SK-N-SH treated with all-trans-retinoic acid at 6 μM for 48 hours (cell line): ENCODE results near the gene MMS19.
A peak's percentile ranks its signal among the peaks of the same experiment; 100 is the strongest.

ENCODE experiments used
- ATAC-seq: fragments of 200-7000 bp; cut with Tn5 transposase; 3 replicates; pipeline ENCODE4 v1.9.1; 2020; ENCODE audit warnings: mild to moderate bottlenecking, moderate library complexity
- ARNTL ChIP-seq: fragments of 450-650 bp; formaldehyde crosslinking; IDR thresholded peaks from 2 replicates; pipeline ENCODE4 v1.5.0; 2020; ENCODE audit warnings: low read depth, mild to moderate bottlenecking, moderate library complexity, borderline replicate concordance
- CREB5 ChIP-seq: fragments of 250-450 bp; sonication (Bioruptor Pico); IDR thresholded peaks from 2 replicates; pipeline ENCODE4 v1.5.1; 2020; ENCODE audit warnings: low read depth, mild to moderate bottlenecking, moderate library complexity
- GLIS3 ChIP-seq: fragments of 250-450 bp; sonication (Bioruptor Pico); IDR thresholded peaks from 2 replicates; pipeline ENCODE4 v1.5.0; 2020; ENCODE audit warnings: mild to moderate bottlenecking, moderate library complexity
- ISL1 ChIP-seq: fragments of 250-450 bp; sonication (Bioruptor Pico); IDR thresholded peaks from 2 replicates; pipeline ENCODE4 v2.1.2; 2022; ENCODE audit warnings: mild to moderate bottlenecking, moderate library complexity
- OSR1 ChIP-seq: fragments of 250-450 bp; sonication (Bioruptor Pico); IDR thresholded peaks from 2 replicates; pipeline ENCODE4 v1.8.0; 2022; ENCODE audit warnings: moderate library complexity, mild to moderate bottlenecking, inconsistent platforms
- PPARA ChIP-seq: fragments of 250-450 bp; sonication (Bioruptor Pico); IDR thresholded peaks from 2 replicates; pipeline ENCODE4 v1.5.0; 2020; ENCODE audit warnings: mild to moderate bottlenecking, borderline replicate concordance
- RARB ChIP-seq: fragments of 250-450 bp; sonication (Bioruptor Pico); IDR thresholded peaks from 2 replicates; pipeline ENCODE4 v1.8.0; 2021; ENCODE audit warnings: mild to moderate bottlenecking, moderate library complexity
- SNAI2 ChIP-seq: fragments of 250-450 bp; sonication (Bioruptor Pico); IDR thresholded peaks from 2 replicates; pipeline ENCODE4 v1.5.0; 2020; ENCODE audit warnings: mild to moderate bottlenecking, moderate library complexity
- TCF4 ChIP-seq: fragments of 250-450 bp; sonication (Bioruptor Pico); IDR thresholded peaks from 2 replicates; pipeline ENCODE4 v1.8.0; 2021; ENCODE audit warnings: mild to moderate bottlenecking, moderate library complexity, borderline replicate concordance
- TOX ChIP-seq: fragments of 250-450 bp; sonication (Bioruptor Pico); IDR thresholded peaks from 2 replicates; pipeline ENCODE4 v1.8.0; 2021; ENCODE audit warnings: mild to moderate bottlenecking, moderate library complexity, borderline replicate concordance
- ZC3H10 ChIP-seq: fragments of 250-450 bp; sonication (Bioruptor Pico); IDR thresholded peaks from 2 replicates; pipeline ENCODE4 v1.5.1; 2021; ENCODE audit warnings: mild to moderate bottlenecking, moderate library complexity
- ZFP3 ChIP-seq: fragments of 250-450 bp; sonication (Bioruptor Pico); IDR thresholded peaks from 2 replicates; pipeline ENCODE4 v1.5.0; 2020; ENCODE audit warnings: mild to moderate bottlenecking, moderate library complexity
- ZFP30 ChIP-seq: fragments of 450-650 bp; formaldehyde crosslinking; IDR thresholded peaks from 2 replicates; pipeline ENCODE4 v1.5.0; 2022; ENCODE audit warnings: mild to moderate bottlenecking, moderate library complexity
- ZNF565 ChIP-seq: fragments of 450-650 bp; formaldehyde crosslinking; conservative IDR thresholded peaks from 2 replicates; pipeline ENCODE4 v1.5.0; 2020; ENCODE audit warnings: low read depth, mild to moderate bottlenecking, moderate library complexity
- ZNF70 ChIP-seq: fragments of 450-650 bp; formaldehyde crosslinking; IDR thresholded peaks from 2 replicates; pipeline ENCODE4 v1.5.0; 2020; ENCODE audit warnings: mild to moderate bottlenecking, moderate library complexity
- ZNF8 ChIP-seq: fragments of 450-650 bp; formaldehyde crosslinking; IDR thresholded peaks from 2 replicates; pipeline ENCODE4 v1.5.0; 2020; ENCODE audit warnings: mild to moderate bottlenecking, moderate library complexity
- TF ChIP-seq, protein P1 (sequence below): fragments of 250-450 bp; sonication (Bioruptor Pico); IDR thresholded peaks from 2 replicates; pipeline ENCODE4 v1.5.1; 2021; ENCODE audit warnings: mild to moderate bottlenecking, moderate library complexity
- TF ChIP-seq, protein P2 (sequence below): fragments of 250-450 bp; sonication (Bioruptor Pico); IDR thresholded peaks from 2 replicates; pipeline ENCODE4 v1.8.0; 2020; ENCODE audit warnings: mild to moderate bottlenecking, moderate library complexity, borderline replicate concordance
- TF ChIP-seq, protein P3 (sequence below): fragments of 250-450 bp; sonication (Bioruptor Pico); IDR thresholded peaks from 2 replicates; pipeline ENCODE4 v1.5.0; 2020; ENCODE audit warnings: mild to moderate bottlenecking, moderate library complexity

The MMS19 gene

GRCh38 chr10:97456034-97456685 lies 42.1 kb downstream of the MMS19 start (continued):
- TF ChIP-seq ZNF70 (CRISPR knock-in tag) (no peak), ZNF8 (CRISPR knock-in tag) (no peak), GLIS3 (CRISPR knock-in tag) (no peak), SNAI2 (CRISPR knock-in tag) (no peak), ZFP30 (CRISPR knock-in tag) (no peak), PPARA (CRISPR knock-in tag) (no peak)
- TF ChIP-seq, protein P1, sequence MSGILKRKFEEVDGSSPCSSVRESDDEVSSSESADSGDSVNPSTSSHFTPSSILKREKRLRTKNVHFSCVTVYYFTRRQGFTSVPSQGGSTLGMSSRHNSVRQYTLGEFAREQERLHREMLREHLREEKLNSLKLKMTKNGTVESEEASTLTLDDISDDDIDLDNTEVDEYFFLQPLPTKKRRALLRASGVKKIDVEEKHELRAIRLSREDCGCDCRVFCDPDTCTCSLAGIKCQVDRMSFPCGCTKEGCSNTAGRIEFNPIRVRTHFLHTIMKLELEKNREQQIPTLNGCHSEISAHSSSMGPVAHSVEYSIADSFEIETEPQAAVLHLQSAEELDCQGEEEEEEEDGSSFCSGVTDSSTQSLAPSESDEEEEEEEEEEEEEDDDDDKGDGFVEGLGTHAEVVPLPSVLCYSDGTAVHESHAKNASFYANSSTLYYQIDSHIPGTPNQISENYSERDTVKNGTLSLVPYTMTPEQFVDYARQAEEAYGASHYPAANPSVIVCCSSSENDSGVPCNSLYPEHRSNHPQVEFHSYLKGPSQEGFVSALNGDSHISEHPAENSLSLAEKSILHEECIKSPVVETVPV (CRISPR knock-in tag), result no peak
- TF ChIP-seq, all 23 proteins: peak for 0

- peak; percentile 6; the same call in 1 of the 3 replicates for ATAC-seq
These were observed 43.7 kb downstream of the MMS19 start for GRCh38 chr10:97454330-97455036.

GRCh38 chr10:97452352-97452751 lies 45.9 kb downstream of the MMS19 start:
- no peak for ATAC-seq
- TF ChIP-seq ISL1 (CRISPR knock-in tag) (no peak), SNAI2 (CRISPR knock-in tag) (no peak), RARB (CRISPR knock-in tag) (no peak), ZNF70 (CRISPR knock-in tag) (no peak), ZFP3 (CRISPR knock-in tag) (no peak), OSR1 (CRISPR knock-in tag) (no peak), CREB5 (no peak), TCF4 (CRISPR knock-in tag) (no peak), ARNTL (no peak), ZFP30 (CRISPR knock-in tag) (no peak)
- TF ChIP-seq, protein P2, sequence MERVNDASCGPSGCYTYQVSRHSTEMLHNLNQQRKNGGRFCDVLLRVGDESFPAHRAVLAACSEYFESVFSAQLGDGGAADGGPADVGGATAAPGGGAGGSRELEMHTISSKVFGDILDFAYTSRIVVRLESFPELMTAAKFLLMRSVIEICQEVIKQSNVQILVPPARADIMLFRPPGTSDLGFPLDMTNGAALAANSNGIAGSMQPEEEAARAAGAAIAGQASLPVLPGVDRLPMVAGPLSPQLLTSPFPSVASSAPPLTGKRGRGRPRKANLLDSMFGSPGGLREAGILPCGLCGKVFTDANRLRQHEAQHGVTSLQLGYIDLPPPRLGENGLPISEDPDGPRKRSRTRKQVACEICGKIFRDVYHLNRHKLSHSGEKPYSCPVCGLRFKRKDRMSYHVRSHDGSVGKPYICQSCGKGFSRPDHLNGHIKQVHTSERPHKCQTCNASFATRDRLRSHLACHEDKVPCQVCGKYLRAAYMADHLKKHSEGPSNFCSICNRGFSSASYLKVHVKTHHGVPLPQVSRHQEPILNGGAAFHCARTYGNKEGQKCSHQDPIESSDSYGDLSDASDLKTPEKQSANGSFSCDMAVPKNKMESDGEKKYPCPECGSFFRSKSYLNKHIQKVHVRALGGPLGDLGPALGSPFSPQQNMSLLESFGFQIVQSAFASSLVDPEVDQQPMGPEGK (CRISPR knock-in tag), result no peak
- TF ChIP-seq, protein P3, sequence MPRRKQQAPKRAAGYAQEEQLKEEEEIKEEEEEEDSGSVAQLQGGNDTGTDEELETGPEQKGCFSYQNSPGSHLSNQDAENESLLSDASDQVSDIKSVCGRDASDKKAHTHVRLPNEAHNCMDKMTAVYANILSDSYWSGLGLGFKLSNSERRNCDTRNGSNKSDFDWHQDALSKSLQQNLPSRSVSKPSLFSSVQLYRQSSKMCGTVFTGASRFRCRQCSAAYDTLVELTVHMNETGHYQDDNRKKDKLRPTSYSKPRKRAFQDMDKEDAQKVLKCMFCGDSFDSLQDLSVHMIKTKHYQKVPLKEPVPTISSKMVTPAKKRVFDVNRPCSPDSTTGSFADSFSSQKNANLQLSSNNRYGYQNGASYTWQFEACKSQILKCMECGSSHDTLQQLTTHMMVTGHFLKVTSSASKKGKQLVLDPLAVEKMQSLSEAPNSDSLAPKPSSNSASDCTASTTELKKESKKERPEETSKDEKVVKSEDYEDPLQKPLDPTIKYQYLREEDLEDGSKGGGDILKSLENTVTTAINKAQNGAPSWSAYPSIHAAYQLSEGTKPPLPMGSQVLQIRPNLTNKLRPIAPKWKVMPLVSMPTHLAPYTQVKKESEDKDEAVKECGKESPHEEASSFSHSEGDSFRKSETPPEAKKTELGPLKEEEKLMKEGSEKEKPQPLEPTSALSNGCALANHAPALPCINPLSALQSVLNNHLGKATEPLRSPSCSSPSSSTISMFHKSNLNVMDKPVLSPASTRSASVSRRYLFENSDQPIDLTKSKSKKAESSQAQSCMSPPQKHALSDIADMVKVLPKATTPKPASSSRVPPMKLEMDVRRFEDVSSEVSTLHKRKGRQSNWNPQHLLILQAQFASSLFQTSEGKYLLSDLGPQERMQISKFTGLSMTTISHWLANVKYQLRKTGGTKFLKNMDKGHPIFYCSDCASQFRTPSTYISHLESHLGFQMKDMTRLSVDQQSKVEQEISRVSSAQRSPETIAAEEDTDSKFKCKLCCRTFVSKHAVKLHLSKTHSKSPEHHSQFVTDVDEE (CRISPR knock-in tag), result no peak

More at GRCh38 chr10:97454330-97455036, 43.7 kb downstream of the MMS19 start:
- TF ChIP-seq ZNF565 (CRISPR knock-in tag) (no peak), ZNF70 (CRISPR knock-in tag) (no peak), TCF4 (CRISPR knock-in tag) (no peak), GLIS3 (CRISPR knock-in tag) (no peak), CREB5 (no peak), ZC3H10 (CRISPR knock-in tag) (no peak), ARNTL (no peak), TOX (CRISPR knock-in tag) (no peak), SNAI2 (CRISPR knock-in tag) (no peak), PPARA (CRISPR knock-in tag) (no peak)
- TF ChIP-seq, protein P2 (CRISPR knock-in tag), result no peak
- TF ChIP-seq, protein P1 (CRISPR knock-in tag), result no peak
